NCI-H510A (cell line): Measurements from ENCODE around the gene NRIP3.

ENCODE experiments used
- DNase-seq: peaks from one replicate; lab custom pipeline; 2025; lab: John Stamatoyannopoulos, UW

NRIP3 gene

DNA sequence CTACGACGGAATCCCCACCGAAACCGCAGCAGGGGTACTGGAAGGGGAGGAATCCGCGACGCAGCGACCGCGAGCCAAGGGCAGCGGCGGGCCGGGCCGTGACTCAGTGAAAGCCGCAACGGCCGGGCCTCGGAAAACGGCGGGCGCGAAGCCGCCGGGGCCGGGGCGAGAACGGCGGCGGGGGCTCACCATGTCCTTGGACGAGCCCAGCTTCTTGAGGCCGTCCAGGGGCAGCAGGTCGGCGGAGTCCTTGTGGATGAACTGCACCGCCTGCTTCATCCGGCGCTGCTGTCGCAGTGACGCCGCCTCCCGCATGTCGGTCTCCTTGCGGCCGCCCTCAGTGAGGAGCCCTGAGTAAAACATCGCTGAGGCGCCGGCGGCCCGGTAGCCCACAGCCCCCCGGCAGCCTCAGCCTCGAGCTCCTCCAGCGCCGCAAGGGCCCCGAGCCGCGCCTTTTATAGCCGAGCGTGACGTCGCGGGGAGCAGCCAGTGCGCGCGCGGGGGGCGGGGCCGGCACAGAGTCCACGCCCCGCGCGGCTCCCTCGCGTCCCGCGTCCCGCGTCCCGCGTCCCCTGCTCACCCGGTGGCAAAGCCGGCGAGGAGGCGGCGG is at the start of gene NRIP3:
TSS of gene NRIP3 (minus strand) at position 429 of the 610 bp plus-strand sequence. CDS start at position 363, 66 bp downstream.
- DNase-seq: peak; percentile 11

DNA sequence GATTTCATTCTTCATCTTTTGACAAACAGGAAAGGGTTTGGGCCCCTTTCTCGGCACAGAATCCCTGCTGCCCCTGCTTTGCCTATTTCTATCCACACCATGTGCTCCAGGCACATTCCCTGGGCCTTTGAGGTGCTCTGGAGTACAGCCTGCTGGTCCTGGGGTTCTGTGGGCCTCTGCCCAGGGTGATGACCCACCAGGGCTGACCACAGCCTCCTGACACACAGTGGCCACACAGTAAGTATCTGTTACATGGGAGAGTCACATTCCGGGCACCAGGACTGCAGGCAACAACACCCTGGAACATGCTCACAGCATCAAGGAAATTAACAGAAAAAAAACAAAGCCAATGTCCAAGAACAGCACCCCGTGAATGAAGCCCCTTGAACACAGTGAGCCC is 48.5 kb upstream of the NRIP3 start:
- no peak for DNase-seq

DNA sequence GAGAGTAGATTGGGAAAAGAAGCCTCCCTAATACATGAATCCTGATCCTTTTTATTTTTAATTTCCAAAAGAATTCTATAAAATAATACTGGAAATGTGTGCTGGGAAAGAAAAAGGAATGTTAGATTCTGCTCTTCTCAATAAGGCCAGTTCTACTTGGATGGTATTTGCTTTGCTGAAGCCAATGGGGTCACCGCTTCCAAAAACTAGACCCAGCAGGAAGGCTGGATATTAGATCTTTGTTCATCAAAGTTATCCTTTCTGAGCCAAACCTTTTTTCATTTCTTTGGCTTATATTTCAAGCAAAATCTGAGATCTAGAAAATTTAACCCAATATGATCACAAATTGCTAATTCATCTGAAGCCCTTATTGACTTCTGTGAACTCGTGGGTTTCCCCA is 46.2 kb upstream of the NRIP3 start:
- DNase-seq: no peak

DNA sequence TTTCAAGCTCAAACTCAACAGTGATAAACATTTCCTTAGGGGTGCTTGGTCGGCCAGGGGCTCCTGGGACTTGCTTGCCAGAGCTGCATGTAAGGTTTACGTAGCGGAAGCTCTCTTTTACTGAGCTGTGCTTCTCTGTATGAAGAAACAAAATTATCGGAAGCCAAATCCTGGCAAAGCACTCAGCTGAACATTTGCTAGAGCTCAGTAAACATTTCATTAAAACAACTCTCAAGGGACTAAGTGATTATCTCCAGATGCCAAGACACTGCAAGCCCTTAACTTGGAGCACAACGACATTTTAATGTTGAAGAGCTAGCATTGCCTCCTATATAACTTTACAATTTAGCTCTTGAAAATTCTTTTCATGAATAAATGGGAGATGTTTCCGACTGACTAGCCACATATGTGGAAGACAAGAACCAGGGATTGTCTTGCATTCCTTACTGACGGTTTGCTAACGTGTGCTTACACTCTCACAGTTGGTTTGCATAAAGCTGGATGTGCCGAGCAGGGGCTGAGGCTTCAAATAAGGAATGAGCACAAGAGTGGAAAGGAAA is 44.2 kb upstream of the NRIP3 start:
- no peak for DNase-seq

DNA sequence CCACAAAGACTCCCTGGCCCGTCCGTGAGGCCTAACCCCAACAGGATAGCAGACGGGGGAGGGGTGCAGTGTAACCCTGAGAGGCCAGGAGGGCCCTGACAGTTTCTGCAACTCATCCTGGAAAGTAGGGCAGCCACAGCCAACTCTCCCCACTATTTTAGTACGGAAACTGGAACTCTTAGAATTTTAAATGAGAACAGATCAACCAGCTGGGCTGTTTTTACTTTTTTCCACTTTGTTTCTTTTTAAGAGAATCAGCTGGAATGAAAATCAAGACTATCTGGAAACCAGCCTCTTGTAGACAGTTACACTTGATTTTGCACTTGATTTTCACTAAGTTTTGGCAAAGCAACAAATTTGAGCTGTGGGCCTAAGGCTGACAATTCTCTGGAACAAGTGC is 42.7 kb upstream of the NRIP3 start:
- no peak for DNase-seq

DNA sequence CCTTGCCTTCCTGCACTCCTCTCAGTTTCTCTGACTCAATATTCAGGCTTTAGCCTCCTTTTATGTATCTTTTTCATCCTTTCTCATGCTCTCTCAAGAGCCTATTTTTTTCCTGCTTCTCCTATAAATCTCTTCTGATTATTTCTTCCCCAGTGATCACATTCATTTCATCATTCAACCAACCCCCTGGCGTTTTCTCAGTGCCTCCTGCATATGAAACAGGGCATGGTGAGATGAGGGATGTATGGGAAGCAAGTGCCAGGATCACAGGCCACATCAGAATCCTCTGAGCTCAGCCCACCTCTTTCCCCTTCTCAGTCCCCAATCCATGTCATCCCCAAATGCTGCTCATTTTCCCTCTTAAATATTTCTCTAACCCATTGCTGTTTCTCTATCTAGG is 38.7 kb upstream of the NRIP3 start:
- no peak for DNase-seq

DNA sequence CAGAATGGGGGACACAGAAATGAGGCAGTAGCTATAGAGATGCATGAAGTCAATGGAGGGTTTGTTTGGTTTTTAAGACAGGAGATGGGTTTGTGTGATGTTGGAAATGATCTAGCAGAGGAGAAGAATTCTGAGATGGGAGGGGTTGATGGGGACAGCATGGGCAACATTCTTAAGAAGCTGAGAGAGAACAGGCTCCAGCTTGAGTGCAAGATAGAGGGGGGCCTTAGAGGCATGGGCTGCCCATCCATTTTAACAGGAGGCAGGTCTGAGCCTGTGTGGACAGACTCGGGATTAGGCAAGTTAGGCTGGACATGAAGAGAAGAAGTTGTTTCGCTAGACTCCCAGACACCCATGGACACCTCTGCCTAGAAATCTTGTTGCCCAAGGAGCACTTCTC is 37.9 kb upstream of the NRIP3 start:
- DNase-seq: no peak

DNA sequence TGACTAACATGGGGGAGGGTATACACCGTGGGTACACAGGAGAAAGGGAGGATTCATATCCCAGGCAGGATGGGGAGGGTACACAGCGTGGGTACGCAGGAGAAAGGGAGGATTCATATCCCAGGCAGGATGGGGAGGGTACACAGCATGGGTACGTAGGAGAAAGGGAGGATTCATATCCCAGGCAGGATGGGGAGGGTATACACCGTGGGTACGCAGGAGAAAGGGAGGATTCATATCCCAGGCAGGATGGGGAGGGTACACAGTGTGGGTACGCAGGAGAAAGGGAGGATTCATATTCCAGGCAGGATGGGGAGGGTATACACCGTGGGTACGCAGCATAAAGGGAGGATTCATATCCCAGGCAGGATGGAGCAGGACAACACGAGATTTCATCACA is 36.6 kb upstream of the NRIP3 start:
- no peak for DNase-seq

DNA sequence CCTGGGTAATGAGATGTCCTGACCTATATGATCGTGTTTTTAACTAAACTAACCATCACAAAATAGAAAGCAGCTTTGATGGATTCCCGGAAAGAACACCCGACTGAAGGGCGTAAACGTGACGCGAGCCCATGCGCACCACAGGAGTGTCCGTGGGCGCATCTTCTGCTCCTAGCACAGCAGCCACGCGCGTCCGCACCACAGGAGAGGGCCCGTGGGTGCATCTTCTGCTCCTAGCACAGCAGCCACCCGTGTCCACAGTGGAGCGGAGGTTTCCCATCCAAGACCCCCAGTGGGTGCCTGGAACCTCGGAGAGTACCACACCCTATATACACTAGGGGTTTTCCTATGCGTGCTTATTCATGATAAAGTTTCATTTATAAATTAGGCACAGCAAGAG is 36.1 kb upstream of the NRIP3 start:
- DNase-seq: no peak

DNA sequence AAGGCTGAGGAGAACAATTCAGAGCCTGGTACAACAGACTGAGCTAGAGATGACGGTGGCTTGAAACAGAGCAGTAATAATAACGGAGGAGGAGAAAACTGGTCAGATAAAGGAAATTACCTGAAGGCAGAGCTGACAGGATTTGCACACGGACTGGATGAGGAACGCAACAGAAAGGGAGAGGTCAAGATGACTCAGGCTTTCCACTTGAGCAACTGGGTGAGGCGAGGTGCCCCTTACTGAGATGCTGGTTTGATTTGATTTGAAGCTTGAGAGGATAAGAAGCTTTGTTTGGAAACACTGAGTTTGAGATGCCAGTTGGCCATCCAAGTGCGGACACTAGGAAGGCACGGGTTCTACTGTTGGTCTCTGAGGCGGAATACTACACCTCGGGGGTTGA is 35.4 kb upstream of the NRIP3 start:
- DNase-seq: no peak

DNA sequence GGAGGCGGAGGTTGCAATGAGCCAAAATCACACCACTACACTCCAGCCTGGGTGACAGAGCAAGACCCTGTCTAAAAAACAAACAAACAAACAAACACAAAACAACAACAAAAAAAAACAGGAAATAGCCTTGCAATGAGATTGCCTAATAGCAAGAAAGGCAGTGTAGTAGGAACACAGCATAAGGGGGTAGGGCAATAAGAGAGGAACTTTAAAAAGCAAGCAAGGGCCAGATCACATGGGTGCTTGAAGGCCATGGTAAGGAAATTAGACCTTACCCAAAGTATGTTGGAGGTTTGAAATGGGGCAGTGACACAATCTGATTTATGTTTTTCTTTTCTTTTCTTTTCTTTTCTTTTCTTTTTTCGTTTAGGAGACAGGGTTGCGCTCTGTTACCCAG is 34.7 kb upstream of the NRIP3 start:
- no peak for DNase-seq

DNA sequence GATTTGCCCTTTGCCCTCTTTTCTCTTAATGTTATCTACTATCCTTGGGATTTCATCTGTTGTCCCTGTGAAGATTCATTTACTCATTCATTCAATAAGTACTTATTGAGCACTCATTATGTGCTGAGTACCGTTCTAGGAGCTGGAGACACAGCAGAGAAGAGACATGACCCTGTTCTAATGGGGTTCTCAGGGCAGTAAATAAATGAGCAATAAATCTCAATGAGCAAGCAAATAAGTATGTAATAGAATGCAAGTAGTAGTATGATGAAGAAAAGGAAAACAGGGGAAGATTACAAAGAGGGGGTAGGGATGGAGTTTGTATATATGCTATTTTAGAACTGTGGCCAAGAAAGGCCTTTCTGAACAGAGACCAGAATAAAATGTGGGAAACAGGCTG is 34.2 kb upstream of the NRIP3 start:
- DNase-seq: no peak

DNA sequence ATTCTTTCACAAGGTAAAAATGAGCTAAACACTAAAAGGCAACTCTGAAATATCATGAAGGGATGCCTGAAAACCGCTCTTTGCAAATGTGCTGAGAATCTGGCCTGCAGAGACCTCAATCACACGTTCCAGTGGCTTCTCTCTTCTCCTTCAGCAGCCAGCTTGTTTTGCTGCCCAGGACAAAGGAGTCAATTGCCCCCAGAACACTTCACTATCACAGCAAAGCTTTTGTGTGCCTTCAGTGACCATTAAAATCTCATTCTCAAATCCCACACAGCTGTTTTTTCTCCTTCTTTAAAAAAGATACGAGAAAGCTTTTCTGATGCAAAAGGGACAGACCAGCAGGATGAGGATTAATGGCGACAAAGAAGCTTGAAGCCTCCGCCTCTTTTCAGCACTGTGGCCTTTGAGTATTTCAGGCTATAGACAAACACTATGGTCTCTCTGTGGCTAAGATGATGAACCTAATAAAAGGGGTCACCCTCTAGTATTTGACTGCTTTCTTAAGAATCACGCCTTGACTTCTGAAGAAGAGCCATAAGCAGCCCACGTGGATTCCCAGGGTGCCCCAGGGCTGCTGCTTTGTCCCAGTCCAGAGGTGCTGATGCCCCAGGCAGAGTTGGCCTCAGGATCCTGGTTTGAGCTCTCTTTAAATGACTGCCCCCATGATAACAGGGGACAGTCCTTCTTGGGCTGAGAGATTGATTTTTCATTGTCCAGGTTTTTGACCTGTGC is 33.4 kb upstream of the NRIP3 start:
- no peak for DNase-seq

DNA sequence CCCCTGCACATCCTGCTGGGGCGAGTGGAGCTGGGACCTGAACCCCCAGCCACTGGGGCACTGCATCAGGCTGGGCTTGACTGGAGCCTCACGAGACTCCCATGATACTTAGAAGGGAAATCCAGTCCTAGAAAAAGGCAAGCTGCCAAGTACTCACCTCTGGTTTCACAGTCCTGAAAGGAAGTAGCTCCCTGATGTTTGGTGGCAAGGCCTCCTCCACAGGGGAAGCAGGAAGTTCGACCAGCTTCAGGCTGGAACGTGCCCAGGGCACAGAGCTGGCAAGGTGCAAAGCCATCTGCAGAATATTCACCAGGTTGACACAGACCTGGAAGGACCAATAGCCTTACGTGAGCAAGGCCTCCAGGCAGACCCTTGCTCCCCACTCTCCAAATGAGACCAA is 26.8 kb upstream of the NRIP3 start:
- DNase-seq: no peak

DNA sequence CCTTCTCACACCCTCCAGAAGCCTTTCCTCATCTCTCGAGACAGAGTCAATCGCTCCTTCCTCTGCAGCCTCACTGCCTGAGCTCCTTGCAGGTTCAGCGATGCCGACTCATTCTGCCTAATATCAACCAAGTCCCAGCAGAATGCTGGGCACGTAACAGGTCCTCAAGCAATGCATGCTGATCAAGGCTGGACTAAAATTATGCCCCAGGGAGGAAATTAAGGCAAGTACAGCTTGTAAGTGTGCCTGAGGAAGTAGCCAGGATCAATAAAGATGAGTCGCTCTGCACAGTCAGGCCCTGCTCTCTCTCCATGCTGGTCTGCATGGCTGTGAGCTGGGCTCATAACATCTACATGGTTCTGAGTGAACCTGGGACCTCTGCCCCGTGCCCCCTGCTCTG is 25.6 kb upstream of the NRIP3 start:
- DNase-seq: no peak

DNA sequence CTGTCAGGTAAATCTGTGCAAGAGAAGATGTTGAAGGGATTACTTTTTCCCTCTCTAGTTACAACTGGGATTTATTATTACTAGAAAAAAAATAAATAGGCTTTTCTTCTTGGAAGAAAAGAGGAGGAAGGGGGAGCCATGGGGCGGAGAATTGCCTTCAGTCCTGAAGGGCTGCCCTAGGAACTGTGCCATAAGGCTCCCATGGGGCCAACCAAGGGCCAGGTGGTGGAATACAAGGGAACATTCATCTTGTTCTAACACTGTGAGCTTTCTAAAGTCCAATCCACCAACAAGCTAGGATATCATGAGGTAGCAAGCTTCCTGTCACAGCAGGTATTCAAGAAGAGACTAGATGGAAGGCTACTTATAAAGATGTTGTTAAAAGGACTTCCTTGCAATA is 24.8 kb upstream of the NRIP3 start:
- DNase-seq: no peak

DNA sequence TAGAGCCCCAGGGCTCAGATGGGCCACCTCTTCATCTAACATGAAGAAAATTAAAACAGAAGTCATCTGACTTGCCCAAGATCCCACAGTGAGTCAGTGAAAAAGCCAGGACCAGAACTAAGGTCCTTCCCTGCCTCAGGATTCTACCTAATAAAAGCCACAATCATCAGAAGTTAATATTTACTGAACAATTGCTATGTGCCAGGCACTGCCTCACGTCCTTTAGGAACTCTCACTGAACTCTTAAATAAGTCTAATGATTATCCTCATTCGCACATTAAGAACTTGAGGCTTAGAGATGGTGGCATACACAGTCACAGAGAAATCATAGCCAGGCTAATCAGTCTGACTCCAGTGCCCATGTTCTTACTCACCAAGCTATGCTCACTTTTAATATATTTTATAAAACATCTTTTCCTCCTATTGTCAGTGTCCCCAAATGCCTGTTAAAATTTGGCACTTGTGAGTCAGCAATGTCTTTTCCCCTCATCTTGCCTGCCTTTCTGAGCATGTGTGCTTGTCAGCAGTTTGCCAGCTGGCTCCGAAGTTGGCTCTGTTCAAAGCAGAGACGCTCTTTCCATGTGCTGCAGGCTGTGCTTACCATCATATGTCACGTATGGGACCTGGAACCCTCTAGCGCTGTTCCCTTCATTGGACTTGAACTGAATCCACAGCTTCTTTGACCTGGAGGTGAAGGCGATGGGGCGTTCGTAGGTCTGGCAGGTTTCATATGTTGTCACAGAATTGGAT is 21.5 kb upstream of the NRIP3 start:
- DNase-seq: no peak

DNA sequence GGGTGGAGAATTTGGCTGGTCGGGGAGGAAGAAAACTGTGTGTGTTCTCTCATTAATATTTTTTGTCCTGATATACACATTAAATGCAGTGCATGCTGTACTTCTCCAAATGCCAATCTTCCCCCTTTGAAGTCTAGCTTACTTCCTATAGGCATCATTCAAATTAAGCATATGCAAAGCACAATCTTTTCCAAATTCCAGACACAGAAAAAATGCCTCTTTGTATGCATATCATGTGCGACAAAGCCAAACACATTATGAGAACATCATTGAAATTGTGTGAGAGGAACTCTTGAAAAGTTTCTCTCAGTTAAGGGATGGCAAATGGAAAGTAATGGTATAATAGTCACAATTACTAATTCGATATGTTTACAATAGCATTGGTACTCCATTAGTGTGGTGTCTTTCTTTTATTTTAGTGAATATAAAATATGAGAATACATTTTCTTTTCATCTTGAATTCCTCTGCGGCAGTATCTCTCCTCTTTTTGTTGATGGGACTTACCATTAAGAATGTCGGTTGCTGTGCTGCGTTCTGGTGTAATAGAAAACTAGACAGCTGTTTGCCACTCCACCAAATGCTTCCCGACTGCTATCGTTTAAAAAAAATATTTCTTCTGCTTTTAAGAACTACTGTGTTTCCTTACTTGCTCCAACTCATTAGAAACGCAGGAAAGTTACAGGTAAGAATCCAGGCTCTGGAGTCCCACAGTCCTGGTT is 19.3 kb upstream of the NRIP3 start:
- no peak for DNase-seq

DNA sequence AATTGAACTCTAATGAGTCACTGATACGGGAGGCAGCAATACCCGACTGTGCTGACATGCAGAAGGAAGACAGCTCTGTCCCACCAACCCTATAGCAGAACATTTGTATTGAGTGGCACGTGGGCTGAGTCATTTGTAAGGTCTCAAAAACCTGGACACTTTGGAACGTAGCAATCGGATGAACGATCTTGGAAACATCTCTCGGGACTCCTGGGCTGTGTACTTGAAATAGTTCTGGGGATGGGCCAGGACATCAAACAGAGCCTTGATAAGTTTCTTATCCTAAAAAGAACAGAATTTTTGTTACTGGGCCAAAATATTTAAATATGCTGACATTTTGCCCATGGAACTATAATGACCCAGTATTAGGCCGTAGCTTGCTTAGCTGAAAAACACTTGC is 17.1 kb upstream of the NRIP3 start:
- no peak for DNase-seq

DNA sequence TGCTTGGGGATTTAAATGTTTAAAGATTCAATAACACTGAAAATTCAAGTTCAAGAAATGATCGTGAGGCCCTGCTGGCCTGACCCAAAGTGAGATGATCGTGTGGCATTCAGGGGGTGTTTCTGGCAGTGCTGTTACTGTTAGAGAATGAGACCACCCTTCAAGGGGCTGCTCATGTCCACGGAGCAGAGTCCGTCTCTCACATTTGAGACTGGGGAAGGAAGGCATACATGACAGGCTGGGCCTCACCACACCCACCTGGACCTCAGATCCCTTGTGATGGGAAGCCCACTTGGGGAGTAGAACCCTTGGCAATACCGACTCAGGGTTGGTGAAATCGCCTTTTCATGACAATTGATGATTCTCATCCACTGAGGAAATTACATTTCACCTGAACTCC is 16.1 kb upstream of the NRIP3 start:
- no peak for DNase-seq

DNA sequence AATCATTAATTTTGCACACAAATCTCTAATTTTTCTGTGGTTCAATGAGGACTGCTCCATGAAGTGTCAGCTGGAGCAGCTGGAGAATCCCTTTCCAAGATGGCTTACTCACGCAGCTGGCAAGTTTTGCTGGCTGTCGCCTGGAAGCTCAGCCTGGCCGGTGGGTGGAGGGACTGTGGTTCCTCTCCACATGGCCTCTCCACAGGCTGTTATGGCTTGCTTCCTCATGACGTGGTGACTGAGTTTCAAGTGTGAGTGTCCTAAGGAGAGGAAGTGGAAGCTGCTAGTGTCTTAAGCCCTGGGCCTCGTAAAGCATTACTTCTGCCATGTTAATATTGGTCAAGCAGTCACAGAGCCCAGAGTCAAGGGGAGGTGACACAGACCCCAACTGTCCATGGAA is 14.0 kb upstream of the NRIP3 start:
- DNase-seq: no peak

DNA sequence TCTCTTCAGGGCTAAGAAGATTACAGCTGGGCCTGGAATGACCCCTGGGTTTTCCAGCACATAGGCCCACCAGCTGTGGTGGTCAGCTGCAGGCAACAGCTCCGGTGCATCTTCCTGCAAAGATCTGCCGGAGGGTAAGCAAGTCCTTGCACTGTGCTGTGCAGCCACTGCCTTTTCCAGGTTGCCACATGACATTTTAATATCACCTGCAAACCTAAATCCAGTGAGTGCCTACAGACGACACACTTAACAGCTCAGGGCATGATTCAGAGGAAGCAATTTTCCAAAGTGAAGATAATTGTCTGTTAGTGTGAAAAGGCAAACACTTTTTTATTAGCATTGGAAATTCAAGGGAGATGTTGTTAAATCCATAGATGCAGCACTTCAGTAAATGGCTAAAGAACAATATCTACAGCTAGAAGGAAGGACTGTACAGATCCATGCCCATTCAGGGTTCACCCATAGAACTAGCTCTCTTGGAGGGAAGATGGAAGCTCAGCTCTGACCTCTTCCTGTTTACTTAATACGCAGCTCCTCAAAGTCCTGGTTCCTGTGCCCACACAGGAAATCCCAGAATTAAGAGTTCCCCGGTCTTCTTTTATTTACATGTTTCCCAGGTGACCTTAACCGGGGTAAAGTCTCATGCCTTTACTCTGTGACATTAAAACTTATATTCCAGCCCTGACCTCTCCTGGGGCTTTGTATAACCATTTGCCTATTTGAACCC is 13.3 kb upstream of the NRIP3 start:
- DNase-seq: no peak
